ENCODE measurements around the gene NCK1.

- TF ChIP-seq GTF3C2 (IDR thresholded peaks at IDR 0.05; ENCODE audit: borderline replicate concordance, extremely low read depth, insufficient read length) (no peak), FIP1L1 (IDR thresholded peaks at IDR 0.05; ENCODE audit: low read depth, low read length, poor library complexity, severe bottlenecking) (no peak), HNRNPLL (IDR thresholded peaks at IDR 0.05; ENCODE audit: low read depth, low read length, poor library complexity, severe bottlenecking) (no peak), FOXK2 (conservative IDR thresholded peaks at IDR 0.05 in 1 of 2, IDR thresholded peaks at IDR 0.05 in 1 of 2; ENCODE audit: low read depth in 2 of 2) (no peak), ZNF512 (tag; IDR thresholded peaks at IDR 0.05) (no peak), SMC3 (conservative IDR thresholded peaks at IDR 0.05; ENCODE audit: insufficient read depth, low read depth, low read length) (no peak)
These were observed 31.9 kb downstream of the NCK1 start for GRCh38 chr3:136893848-136894443.
